NCI-H510A treated with DMSO at 0.1 percent for 48 hours (cell line): Measurements from ENCODE around the gene DOP1B.

Experiments used
- DNase-seq: peaks from one replicate; lab custom pipeline; 2025; lab: John Stamatoyannopoulos, UW

The DOP1B gene

GRCh38 chr21:36202726-36203602 lies 46.3 kb downstream of the DOP1B start:
- no peak for DNase-seq

GRCh38 chr21:36203603-36203889 lies 46.9 kb downstream of the DOP1B start:
- DNase-seq, result no peak

GRCh38 chr21:36204980-36205379 lies 48.4 kb downstream of the DOP1B start:
- no peak for DNase-seq

GRCh38 chr21:36205962-36206361 lies 49.3 kb downstream of the DOP1B start:
- no peak for DNase-seq
